Endothelial cell (in vitro differentiated cells): ENCODE data around the gene EOGT. TPM values are rescaled to one million over a fixed set of nuclear protein-coding genes. Genes with fewer than 3 reads are reported as not detected.

Source experiments
- DNase-seq: peaks from one replicate; pipeline ENCODE4 v3.0.0; 2021; ENCODE audit warnings: low spot score
- H3K27ac Mint-ChIP-seq: one replicate; pipeline ENCODE4 v1.8.0; 2021; ENCODE audit warnings: mixed read lengths, inconsistent platforms; ENCODE audit not compliant: unreplicated experiment
- H3K27me3 Mint-ChIP-seq: one replicate; pipeline ENCODE4 v1.8.0; 2021; ENCODE audit warnings: mild to moderate bottlenecking, moderate library complexity, mixed read lengths, inconsistent platforms; ENCODE audit not compliant: unreplicated experiment
- H3K36me3 Mint-ChIP-seq: one replicate; pipeline ENCODE4 v1.8.0; 2021; ENCODE audit warnings: mild to moderate bottlenecking, low read depth, mixed read lengths, inconsistent platforms; ENCODE audit not compliant: unreplicated experiment
- H3K4me1 Mint-ChIP-seq: one replicate; pipeline ENCODE4 v1.8.0; 2021; ENCODE audit warnings: mild to moderate bottlenecking, mixed read lengths, inconsistent platforms; ENCODE audit not compliant: unreplicated experiment
- H3K4me3 Mint-ChIP-seq: one replicate; pipeline ENCODE4 v1.8.0; 2021; ENCODE audit warnings: mild to moderate bottlenecking, mixed read lengths, inconsistent platforms; ENCODE audit not compliant: unreplicated experiment
- H3K9me3 Mint-ChIP-seq: one replicate; pipeline ENCODE4 v1.8.0; 2021; ENCODE audit warnings: mixed read lengths, inconsistent platforms; ENCODE audit not compliant: unreplicated experiment
- total RNA-seq: library from RNA; stranded (reverse); fragmentation: NEBNext Ultra II Directional; extraction: Animal tissue kit (Norgen Biotek cat#: 25700); gene quantifications from one replicate; pipeline ENCODE4 v1.2.1, GENCODE V29; 2021; ENCODE audit not compliant: unreplicated experiment
- TF ChIP-seq, protein P1 (sequence below): fragments of 200-600 bp; sonication (generic); IDR thresholded peaks from one replicate; pipeline ENCODE4 v1.5.0; 2021; ENCODE audit warnings: antibody characterized with exemption; ENCODE audit not compliant: unreplicated experiment

EOGT gene
- total RNA-seq, 1 donor from 2014 or later = 165 TPM

DNA sequence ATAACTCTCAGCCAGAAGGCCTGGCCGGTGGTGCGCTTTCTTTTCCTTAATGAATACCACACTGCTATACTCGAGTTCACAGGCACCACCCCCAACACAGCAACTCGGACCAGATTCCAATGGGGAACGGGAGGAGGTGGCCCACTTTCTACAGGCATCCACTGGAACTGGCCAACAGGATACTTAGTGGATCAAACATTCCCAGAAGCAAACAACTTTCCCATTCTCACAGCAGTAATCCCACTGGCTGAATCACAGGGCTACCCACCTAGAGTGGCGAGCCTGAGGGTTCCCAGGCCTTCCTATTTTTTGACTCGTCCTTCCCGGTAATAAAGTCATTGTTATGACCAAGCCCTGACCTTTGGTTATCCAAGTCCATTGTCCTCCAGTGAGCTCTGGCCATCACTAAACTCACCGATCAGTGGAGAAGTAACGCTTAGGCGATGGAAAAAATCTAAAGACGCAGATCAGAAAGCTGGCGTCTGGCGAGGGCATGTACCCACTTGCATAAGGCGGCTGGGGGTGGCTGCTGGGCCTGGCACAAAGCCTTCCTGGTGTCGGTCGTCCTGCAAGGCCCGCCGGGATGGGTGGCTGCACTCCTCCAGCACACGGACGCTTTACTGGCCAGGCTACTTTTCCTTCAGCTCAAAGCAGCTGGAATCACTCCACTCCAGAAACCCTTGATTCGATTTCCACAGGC lies 1.2 kb downstream of the EOGT start:
- peak overlapping the region; percentile 99 for H3K27ac Mint-ChIP-seq
- peaks cover 45% of the 10 kb centered on the region for H3K36me3 Mint-ChIP-seq
- peak overlapping the region; percentile 99 for H3K4me3 Mint-ChIP-seq
- H3K27me3 Mint-ChIP-seq = peaks cover 9% of the 10 kb centered on the region
- H3K4me1 Mint-ChIP-seq = peaks cover 62% of the 10 kb centered on the region
- no peaks in the 10 kb centered on the region for H3K9me3 Mint-ChIP-seq
- peak; percentile 24 for DNase-seq
- TF ChIP-seq, protein P1, sequence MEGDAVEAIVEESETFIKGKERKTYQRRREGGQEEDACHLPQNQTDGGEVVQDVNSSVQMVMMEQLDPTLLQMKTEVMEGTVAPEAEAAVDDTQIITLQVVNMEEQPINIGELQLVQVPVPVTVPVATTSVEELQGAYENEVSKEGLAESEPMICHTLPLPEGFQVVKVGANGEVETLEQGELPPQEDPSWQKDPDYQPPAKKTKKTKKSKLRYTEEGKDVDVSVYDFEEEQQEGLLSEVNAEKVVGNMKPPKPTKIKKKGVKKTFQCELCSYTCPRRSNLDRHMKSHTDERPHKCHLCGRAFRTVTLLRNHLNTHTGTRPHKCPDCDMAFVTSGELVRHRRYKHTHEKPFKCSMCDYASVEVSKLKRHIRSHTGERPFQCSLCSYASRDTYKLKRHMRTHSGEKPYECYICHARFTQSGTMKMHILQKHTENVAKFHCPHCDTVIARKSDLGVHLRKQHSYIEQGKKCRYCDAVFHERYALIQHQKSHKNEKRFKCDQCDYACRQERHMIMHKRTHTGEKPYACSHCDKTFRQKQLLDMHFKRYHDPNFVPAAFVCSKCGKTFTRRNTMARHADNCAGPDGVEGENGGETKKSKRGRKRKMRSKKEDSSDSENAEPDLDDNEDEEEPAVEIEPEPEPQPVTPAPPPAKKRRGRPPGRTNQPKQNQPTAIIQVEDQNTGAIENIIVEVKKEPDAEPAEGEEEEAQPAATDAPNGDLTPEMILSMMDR = no peak

DNA sequence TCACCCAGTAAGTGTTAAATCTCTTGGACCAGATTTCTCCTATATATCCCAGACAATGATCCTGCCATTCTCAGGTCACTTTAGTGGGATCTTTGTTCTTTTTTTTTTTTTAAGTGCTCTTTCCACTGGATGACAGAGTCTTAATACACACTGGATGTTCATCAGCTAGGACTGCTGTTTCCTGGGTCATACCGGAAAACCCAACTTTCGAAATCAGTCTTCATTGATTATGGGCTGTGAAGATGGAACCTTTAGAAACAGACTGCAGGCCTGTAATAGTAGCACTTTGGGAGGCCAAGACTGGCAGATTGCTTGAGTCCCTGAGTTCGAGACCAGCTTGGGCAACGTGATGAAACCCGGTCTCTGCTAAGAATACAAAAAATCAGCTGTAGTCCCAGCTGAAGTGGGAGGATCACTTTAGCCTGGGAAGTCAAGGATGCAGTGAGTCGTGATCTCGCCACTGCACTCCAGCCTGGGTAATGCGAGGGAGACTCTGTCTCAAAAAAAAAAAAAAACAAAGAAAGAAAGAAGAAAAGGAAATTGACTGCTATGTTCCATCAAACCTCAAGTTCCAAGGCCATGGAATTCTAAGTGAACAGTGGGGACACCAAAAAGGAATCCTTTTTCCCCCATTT lies 2.3 kb downstream of the EOGT start:
- peaks cover 45% of the 10 kb centered on the region for H3K36me3 Mint-ChIP-seq
- H3K4me3 Mint-ChIP-seq = peak overlapping the region; percentile 99
- H3K9me3 Mint-ChIP-seq = no peaks in the 10 kb centered on the region
- peaks cover 9% of the 10 kb centered on the region for H3K27me3 Mint-ChIP-seq
- TF ChIP-seq, protein P1 = no peak
- no peak for DNase-seq
- peaks cover 64% of the 10 kb centered on the region for H3K4me1 Mint-ChIP-seq
- peak overlapping the region; percentile 97 for H3K27ac Mint-ChIP-seq

DNA sequence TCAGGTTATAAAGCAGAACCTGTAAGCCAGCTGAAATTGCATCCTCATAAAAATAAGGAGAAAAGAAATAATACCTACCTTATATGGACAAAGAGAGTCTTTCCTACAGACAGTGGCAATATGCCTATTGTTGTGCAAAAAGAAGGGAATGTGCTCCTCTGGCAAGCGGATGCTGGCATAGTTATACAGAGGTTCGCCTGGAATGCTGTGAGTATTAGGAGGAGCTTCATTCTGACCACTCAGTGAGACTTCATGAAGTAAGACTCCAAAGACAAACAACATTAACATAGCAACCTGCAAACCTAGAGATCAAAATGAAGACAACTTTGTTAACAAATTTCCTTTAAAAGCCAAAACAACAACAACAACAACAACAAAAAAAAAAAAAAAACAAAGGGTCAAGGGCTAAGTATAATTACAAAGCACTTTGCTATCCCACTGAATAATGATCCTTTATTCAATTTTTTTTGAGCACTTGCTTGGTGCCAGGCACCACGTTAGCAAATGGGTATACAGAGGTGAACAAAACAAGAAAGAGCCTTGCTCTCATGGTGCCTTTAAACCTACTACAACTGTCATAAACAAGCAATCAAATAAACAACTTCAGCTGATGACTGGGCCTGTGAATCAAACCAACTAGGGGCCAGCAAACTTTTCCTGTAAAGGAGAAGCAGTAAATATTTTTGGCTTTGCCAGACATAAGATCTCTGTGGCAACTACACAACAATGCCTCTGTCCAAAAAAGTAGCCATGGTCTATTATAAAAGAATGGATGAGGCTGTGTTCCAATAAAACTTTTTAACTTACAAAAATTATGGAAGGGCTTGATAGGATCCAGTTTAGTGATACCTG lies 3.7 kb downstream of the EOGT start:
- H3K36me3 Mint-ChIP-seq = peaks cover 54% of the 10 kb centered on the region
- H3K27ac Mint-ChIP-seq = peak overlapping the region; percentile 97
- TF ChIP-seq, protein P1 = no peak
- H3K9me3 Mint-ChIP-seq = no peaks in the 10 kb centered on the region
- H3K4me1 Mint-ChIP-seq = peaks cover 70% of the 10 kb centered on the region
- peak overlapping the region; percentile 54 for H3K4me3 Mint-ChIP-seq
- peak; percentile 20 for DNase-seq
- peaks cover 9% of the 10 kb centered on the region for H3K27me3 Mint-ChIP-seq

- peaks cover 50% of the 10 kb centered on the region for H3K36me3 Mint-ChIP-seq
- H3K27me3 Mint-ChIP-seq = peaks cover 7% of the 10 kb centered on the region
- H3K27ac Mint-ChIP-seq = peak overlapping the region; percentile 97
- TF ChIP-seq, protein P1 = no peak
- peak; percentile 41 for DNase-seq
- peaks cover 64% of the 10 kb centered on the region for H3K4me1 Mint-ChIP-seq
- H3K9me3 Mint-ChIP-seq = no peaks in the 10 kb centered on the region
- H3K4me3 Mint-ChIP-seq = peak overlapping the region; percentile 90
Measured at GRCh38 chr3:69008980-69009379, 4.5 kb downstream of the EOGT start.
